ENCODE data around the gene TOPORS.

GRCh38 chr9:32525709-32526030, 26.7 kb downstream of the TOPORS start:
- TF ChIP-seq POLR2A (IDR thresholded peaks at IDR 0.05) (no peak), CTCF (IDR thresholded peaks at IDR 0.05) (no peak), POLR2AphosphoS5 (IDR thresholded peaks at IDR 0.05) (no peak)

All from breast epithelium (tissue), 3 donors.